ENCODE data around the gene TRNT1.

Gene TRNT1

GRCh38 chr3:3113042-3113709 is 13.6 kb upstream of the TRNT1 start:
- no peak for DNase-seq

- DNase-seq, result no peak
Observed at GRCh38 chr3:3117651-3118050, 9.1 kb upstream of the TRNT1 start.

- DNase-seq, result no peak
Observed at GRCh38 chr3:3119393-3119851, 7.3 kb upstream of the TRNT1 start.

- no peak for DNase-seq
Observed at GRCh38 chr3:3125977-3126376, 763 bp upstream of the TRNT1 start.

GRCh38 chr3:3127432-3128010 is 781 bp downstream of the TRNT1 start:
- DNase-seq, result no peak

- DNase-seq, result no peak
Observed at GRCh38 chr3:3129579-3129978, 2.8 kb downstream of the TRNT1 start.

- DNase-seq, result no peak
Observed at GRCh38 chr3:3133500-3133899, 6.8 kb downstream of the TRNT1 start.

- no peak for DNase-seq
Observed at GRCh38 chr3:3134750-3135448, 8.2 kb downstream of the TRNT1 start.

GRCh38 chr3:3137526-3137925 is 10.8 kb downstream of the TRNT1 start:
- no peak for DNase-seq

- no peak for DNase-seq
Observed at GRCh38 chr3:3141939-3142338, 15.2 kb downstream of the TRNT1 start.

GRCh38 chr3:3145831-3146230 is 19.1 kb downstream of the TRNT1 start:
- no peak for DNase-seq

- no peak for DNase-seq
Observed at GRCh38 chr3:3149560-3149959, 22.8 kb downstream of the TRNT1 start.

GRCh38 chr3:3151513-3151912 is 24.8 kb downstream of the TRNT1 start:
- no peak for DNase-seq

GRCh38 chr3:3154879-3155610 is 28.3 kb downstream of the TRNT1 start:
- DNase-seq, result no peak

GRCh38 chr3:3157484-3157883 is 30.7 kb downstream of the TRNT1 start:
- no peak for DNase-seq

- no peak for DNase-seq
Observed at GRCh38 chr3:3160826-3161225, 34.1 kb downstream of the TRNT1 start.

GRCh38 chr3:3165241-3165640 is 38.5 kb downstream of the TRNT1 start:
- no peak for DNase-seq

GRCh38 chr3:3165650-3166049 is 38.9 kb downstream of the TRNT1 start:
- DNase-seq, result no peak

GRCh38 chr3:3170998-3171397 is 44.3 kb downstream of the TRNT1 start:
- no peak for DNase-seq

- no peak for DNase-seq
Observed at GRCh38 chr3:3172627-3173026, 45.9 kb downstream of the TRNT1 start.

GRCh38 chr3:3177861-3178497 is 51.2 kb downstream of the TRNT1 start:
- no peak for DNase-seq

- DNase-seq, result no peak
Observed at GRCh38 chr3:3178498-3179328, 52.0 kb downstream of the TRNT1 start.

Data from NCI-H1105 (cell line).